GM19397 (cell line): Measurements from ENCODE around the gene DNTT.

Source experiments
- ATAC-seq: cut with Tn5 transposase; IDR thresholded peaks from one replicate; pipeline ENCODE4 v1.9.1; 2021; ENCODE audit warnings: mild to moderate bottlenecking, moderate library complexity; ENCODE audit not compliant: unreplicated experiment

Gene DNTT

GRCh38 chr10:96304230-96304629 lies at the start of gene DNTT:
TSS of gene DNTT (plus strand) at chr10:96304434. CDS start at chr10:96304498, 64 bp downstream.
- ATAC-seq = no peak

- ATAC-seq = no peak
Observed at GRCh38 chr10:96254976-96255375, 49.3 kb upstream of the DNTT start.

- no peak for ATAC-seq
Observed at GRCh38 chr10:96255549-96256333, 48.5 kb upstream of the DNTT start.

GRCh38 chr10:96257944-96258343 lies 46.3 kb upstream of the DNTT start:
- ATAC-seq = no peak

GRCh38 chr10:96259150-96259549 lies 45.1 kb upstream of the DNTT start:
- ATAC-seq = no peak

DNA sequence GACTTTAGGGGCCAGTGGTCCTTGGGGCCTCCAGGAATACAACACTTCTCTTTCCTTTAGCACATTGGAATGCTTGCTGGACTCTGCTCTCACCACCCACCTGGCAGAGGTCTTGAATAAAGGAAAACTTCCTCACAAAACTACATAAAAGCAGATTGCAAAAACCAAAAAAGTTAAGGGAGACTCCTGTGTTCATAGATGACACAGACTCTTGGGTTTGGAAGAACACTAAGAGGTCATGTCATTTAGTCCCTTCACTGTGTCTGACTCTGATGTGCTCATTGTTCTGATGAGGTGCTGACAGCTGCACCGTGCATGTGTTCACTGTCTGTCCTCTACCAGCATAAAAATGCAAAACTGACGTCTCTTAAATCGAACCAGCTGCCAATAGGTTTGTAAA lies 44.2 kb upstream of the DNTT start:
- ATAC-seq = no peak

DNA sequence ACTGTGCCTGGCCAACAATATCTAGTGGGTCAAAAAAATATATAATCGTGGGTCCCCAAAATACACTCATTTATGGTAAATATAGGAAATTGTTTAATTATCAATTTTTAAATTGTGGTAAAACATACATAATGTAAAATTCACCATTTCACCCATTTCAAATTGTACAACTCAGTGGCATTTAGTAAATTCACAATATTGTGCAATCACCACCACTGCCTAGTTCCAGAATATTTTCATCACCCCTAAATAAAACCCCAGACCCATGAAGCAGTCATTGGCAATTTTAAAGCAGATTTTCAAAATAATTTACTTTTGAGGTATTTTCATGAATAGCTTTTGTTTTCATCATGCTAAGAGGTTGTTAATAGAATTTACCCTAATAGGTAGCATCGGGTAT lies 43.1 kb upstream of the DNTT start:
- no peak for ATAC-seq

- ATAC-seq = no peak
Observed at GRCh38 chr10:96261930-96262329, 42.3 kb upstream of the DNTT start.

DNA sequence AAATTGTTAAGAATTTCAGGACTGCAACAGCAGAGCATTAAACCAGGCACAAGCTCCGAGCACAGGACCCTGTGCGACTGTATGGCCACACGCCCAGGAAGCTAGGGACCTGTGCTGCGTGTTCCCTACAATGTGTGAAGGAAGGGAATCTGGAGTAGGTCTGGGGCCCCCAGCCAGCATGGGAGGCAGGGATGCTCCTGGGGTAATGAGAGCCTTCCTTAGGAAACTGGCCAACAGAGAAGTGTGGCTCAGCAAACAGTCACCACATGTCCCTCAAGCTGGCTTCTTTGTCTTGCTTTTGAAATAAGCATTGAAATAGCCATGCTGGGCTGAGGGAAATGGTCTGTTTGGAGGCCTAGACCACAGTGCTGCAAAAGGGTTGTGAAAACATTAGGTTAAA lies 41.1 kb upstream of the DNTT start:
- ATAC-seq = no peak

DNA sequence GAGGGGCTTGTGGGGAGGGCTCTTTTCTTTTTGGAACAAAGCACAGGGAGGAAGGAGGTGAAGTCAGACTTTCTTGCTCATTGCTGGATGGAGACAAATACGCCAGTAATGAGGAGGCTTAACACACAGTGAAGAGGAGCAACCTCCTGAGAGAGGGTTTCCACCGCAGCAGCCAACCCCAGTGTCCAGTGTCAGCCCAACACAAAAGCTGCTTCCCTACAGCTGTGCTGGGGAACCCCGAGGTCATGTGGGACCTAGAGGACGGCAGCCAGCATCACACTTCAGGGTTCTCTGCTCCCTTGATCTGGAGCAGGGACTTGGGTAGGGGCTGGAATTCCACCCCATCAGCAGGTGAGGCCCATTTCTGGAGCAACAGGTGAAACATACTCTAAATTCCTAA lies 40.6 kb upstream of the DNTT start:
- ATAC-seq = no peak

DNA sequence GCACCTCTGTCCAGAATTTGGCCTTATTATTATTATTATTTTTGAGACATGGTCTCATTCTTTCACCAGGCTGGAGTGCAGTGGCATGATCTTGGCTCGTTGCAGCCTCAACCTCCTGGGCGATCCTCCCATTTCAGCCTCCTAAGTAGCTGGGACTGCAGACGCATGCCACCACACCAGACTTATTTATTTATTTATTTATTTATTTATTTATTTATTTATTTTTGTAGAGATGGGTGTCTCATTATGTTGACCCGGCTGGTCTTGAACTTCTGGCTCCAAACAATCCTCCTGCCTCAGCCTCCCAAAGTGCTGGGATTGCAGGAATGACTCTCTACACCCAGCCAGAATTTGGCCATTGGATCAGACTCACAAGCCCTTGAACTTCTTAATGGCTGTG lies 39.3 kb upstream of the DNTT start:
- no peak for ATAC-seq

- no peak for ATAC-seq
Observed at GRCh38 chr10:96266118-96266770, 38.0 kb upstream of the DNTT start.

DNA sequence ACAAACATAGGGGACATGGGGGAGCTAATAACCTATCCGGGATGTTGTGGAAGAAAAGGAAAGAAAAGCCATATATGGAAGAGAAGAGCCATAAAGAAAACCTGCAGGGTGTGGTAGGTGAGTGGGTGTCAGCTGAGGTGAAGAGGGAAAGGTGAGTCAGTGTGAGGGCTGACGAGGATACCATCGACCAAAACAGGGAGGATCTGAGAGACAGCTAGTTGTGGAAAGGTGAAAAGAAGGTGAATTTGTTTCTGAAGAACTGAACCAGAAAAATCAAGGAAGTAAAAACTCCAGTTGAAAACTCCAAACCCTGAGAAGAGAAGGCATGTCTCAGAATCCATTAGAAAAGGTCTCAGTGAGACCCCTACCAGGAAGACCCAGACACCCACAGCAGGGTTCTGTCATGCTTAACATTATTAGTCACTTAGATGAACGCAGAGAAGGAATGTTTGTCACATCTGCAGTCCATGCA lies 37.0 kb upstream of the DNTT start:
- ATAC-seq = no peak

GRCh38 chr10:96268341-96268909 lies 35.8 kb upstream of the DNTT start:
- no peak for ATAC-seq

- ATAC-seq = no peak
Observed at GRCh38 chr10:96269438-96270300, 34.6 kb upstream of the DNTT start.

GRCh38 chr10:96270571-96270970 lies 33.7 kb upstream of the DNTT start:
- no peak for ATAC-seq

GRCh38 chr10:96271016-96271815 lies 33.0 kb upstream of the DNTT start, which contains the start of gene BLNK:
TSS of gene BLNK (minus strand) at chr10:96271569. CDS start at chr10:96271398, 171 bp downstream.
- peak; percentile 61 for ATAC-seq

DNA sequence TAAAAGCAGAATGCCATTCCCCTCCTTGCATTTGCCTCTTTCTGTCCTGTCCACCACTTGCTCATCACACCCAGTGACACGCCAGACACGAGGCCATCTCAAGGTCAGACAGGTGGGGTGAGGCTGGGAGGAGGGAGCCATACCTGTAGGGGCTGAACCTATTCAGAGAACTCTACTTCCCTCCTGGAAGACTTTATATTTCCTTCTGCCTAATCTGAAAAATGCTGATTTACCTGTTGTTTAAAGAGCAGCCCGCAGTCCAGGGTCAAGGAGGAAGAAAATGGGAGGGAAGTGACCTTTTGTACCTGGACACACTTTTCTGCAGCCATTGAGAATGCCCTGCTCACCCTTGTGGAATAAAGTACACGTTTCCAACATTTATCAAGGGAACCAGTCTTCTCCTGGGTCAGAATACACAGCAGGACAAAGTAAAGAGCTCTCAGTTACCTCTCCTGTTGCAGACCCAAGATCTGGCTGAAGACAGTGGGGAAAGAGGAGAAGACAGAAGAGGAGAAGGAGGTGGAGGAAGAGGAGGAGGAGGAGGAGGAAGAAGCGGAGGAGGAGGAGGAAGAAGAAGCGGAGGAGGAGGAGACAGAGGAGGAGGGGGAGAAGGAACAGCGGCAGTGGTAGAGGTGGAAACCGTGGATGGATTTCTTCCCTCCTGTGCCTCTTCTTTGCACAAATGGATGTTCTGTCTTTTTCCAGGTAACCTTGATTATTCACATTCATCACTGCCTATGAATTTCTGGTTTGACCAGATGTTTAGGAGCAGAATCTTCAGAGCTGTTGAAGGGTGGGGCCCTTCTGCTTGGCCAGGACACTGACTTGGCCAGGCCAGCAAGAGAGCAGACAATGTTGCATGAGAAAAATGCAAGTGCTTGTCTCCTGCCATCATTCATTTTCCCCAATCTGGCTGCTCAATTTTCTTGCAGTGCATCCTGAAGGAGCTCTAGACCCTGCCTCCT lies 31.6 kb upstream of the DNTT start:
- peak; percentile 5 for ATAC-seq
